Measurements from ENCODE around the gene TNNI2.

Gene TNNI2

GRCh38 chr11:1847006-1847735 lies 8.4 kb downstream of the TNNI2 start:
- DNase-seq: no peak

DNA sequence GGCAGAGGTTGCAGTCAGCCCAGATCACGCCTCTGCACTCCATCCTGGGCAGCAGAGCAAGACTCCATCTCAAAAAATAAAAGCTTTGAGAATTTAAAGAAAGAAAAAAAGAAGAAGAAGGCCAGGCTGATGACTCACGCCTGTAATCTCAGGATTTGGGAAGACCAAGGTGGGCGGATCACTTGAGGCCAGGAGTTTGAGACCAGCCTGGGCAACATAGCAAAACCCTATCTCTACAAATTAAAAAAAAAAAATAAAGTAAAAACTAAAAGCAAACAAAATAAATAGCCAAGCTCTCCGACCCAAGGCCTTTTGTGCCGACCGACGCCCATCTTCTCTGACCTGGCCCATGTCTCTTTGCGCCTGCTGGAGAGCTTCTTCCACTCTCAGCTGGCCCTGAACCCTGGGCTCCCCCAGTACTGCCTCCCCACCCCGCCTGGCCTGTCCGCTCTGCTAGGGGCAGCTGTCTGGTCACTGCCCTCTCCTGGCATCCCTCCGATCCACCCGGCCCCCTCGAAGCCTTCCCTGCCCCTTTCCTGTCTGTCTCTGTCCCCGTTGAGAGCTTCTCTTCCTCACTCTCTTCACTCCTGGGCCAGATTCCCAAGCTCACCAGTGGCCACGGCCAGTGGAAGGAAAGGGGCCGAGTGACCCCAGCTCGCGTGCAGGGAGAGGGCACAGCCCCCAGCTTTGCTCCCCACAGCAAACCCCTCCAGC lies 9.3 kb downstream of the TNNI2 start:
- DNase-seq: no peak

DNA sequence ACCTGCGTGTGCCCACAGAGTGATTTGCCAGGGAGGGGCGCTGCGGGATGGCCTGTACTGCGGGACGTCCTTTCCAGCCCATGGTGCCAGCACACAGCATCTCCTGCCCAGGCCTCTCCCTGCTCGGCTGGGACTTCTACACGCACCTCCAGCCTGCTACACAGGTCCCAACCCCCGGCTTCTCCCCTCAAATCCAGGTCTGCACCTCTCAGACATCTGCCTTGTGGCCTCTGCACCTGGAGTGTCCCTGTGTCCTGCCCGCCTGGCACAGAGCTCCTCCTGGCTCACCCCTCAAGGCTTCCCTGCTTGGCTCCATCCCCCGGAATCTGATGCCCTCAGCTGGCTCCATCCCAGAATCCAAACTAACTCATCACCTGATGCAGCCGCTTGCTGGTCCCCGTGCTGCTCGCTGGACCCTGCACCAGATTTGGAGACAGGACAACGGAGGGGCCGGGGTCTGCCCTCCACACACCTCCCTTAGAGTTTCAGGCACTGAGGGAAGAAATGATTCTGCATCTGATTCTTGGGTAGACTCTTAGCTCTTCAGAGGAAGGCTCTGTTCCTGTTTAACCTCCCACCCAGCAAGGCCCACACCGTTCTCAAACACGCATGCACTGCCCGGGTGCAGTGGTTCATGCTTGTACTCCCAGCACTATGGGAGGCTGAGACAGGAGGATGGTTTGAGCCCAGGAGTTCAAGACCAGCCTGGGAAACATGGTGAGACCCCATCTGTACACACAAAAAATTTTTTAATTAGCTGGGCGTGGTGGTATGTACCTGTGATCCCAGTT lies 10.1 kb downstream of the TNNI2 start:
- DNase-seq: no peak

- no peak for DNase-seq
Observed at GRCh38 chr11:1851468-1852180, 12.8 kb downstream of the TNNI2 start.

DNA sequence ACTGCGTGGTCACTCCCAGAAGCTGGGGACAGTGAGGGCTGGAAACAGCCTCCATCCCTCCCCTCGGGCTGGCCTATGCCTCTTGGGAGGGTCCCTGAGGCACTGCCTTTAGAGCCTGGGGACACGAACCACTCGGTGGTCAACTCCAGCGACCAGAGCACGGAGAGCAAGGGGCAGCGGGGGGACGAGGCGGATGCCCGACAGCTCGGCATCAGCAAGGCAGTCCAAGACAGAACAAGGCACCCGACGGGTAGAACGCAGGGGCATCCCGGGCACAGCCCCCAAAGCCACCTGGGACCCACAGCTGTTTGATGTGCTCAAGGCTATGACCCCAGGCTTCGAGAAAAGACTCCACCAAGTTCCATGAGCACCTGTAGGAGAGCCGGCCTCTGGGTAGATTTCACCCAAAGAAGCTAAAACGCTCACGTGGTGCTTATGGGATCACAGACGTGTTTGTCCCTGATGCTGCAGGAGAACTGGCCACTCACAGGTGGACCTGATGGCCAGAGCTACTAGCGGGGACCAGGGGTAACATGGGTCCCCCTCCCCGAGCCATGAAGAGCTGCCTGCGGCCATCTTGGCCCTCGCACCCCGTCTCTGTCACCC lies 13.6 kb downstream of the TNNI2 start:
- DNase-seq: no peak

DNA sequence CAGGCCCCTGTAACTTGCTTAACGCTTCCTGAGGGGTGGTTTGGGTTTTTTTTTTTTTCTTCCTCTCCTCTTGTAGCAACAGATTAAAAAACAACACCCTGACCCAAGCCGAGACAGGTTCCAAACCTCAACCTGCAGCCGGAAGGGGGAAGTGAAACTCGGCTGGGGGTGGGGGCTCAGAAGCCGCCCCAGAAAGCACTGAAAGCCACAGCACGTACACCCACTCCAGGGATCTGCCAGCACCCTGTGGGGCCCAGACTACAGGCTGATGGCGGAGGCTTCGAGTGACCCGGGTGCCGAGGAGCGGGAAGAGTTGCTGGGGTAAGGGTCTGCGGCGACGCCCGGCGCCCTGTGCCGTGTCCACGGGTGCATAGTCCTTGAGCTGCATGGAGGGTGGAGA lies 14.1 kb downstream of the TNNI2 start, which contains the start of gene LSP1:
LSP1 (plus strand) TSS at position 208 of the 400 bp plus-strand sequence; CDS start at position 269, 61 bp downstream.
- no peak for DNase-seq

DNA sequence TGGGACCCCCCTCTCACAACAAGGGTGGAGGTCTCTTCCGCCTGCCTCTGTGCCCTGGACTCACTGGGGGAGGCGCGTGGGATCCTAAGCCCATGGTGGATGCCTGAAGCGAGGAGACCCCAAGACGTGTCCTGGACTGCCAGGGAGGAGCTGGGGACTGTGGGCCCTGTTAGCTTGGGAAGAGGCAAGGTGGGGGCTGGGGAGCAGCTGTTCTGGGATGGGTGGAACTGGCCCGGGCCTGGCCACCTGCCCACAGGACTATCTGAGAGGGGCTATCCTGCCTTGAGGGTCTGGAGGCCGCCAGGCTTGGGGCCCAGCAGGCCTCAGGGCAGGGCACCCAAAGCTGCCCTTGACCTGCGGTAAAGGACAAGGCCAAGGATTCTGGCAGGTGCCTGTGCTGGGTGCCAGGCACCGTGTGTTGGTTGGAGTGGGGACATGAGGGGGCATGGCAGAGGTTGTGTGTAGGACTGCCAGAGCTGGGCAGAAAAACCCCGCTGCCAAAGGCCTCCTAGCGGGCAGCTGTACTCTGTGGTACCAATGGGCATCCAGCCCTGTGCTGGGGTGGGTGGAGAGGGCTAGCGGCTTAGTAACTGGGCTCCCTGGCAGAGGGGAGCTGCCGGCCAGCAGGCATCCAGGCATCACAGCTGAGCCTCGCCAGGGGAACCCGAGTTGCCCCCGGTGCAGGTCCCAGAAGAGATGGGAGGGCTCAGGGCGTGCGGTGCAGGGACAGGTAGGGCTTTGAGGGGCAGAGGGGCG lies 14.8 kb downstream of the TNNI2 start:
- DNase-seq: no peak

- DNase-seq: no peak
Observed at GRCh38 chr11:1854132-1854948, 15.6 kb downstream of the TNNI2 start.

- DNase-seq: no peak
Observed at GRCh38 chr11:1854949-1855885, 16.4 kb downstream of the TNNI2 start.

DNA sequence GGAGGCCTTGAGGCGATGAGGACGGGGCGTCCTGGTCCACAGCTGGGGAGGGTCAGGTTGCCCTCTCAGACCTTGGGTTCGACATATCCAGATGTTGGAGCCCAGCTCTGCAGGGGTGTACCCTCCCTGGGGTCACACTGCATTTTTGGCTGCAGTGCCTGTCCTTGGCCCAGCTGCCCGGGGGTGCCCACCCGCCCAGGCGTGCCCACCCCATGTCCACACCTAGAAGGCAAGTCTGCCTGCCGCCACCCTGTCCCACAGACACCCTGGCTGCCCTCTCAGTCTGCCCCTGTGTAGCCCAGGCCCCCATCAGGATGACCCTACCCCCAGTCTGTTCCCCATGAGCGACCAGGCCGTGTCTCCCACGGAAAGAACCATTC lies 17.1 kb downstream of the TNNI2 start:
- no peak for DNase-seq

DNA sequence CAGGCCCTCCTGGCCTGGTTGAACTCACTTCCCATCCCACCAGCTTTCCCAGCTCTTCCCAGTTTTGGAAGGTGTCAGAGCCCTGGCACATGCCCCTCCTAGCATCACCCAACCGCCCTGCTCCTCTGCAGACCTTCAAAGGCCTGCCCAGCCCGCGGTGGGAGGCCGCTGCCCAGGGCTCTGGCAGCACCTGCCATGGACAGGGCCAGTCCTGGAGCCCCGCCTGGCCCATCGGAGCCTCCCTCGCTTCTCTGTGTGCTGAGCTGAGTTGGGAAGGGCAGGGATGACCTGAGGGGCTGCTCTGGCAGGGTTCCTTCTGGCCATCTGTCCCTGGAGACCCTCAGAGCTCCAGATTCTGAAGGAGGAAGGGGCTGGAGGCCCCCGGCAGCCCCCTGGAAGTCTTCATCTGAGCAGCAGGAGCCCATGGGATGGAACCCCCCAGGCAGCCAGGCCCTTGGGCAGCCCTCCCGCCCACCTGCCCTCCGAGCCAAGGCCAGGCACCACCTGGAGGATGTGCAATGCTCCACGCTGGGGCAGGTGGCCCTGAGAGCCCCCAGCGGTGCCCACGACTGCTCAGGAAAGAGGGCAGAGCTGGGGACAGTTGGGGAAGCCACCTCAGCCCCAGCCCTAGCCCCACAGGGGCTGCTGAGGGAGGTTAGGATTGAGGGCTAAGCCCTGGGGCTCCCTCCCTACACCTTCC lies 17.7 kb downstream of the TNNI2 start:
- no peak for DNase-seq

DNA sequence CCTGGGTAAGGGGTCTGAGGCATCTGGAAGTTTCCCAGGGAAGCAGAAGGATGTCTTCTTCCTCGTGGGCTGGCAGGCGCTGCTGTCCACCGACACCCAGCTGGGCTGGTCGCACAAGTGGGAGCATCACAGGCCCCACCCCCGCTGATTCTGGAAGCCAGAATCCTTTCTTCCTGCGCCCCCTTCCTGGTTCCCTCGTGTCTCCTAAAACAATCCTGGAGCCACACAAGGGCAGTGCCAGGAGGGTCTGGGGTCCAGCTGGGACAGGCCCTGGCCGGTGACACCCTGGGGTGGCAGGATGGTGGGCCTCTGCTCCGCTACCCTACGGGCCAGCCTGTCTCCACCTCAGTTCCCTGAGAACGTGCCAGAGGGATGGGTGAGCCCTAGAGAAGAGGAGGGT lies 18.3 kb downstream of the TNNI2 start:
- no peak for DNase-seq

DNA sequence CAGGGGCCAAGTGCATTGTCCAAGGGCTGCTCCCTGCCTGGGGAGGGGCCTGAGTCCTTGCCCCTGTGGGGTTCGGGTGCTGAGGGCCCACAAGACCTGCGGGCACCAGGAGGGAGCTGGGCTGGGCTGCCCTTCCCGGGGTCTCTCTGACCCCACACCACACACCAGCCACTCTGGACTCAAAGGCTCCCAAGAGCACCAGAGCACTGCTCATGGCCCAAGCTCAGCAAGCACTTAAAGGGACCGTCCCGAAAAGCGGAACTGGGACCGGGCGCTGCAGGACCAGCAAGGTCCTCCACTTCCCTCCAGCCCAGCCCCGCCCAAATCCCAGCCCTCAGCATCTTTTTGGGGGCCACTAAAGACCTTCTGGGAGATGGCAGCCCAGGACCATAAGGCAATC lies 19.4 kb downstream of the TNNI2 start:
- no peak for DNase-seq

DNA sequence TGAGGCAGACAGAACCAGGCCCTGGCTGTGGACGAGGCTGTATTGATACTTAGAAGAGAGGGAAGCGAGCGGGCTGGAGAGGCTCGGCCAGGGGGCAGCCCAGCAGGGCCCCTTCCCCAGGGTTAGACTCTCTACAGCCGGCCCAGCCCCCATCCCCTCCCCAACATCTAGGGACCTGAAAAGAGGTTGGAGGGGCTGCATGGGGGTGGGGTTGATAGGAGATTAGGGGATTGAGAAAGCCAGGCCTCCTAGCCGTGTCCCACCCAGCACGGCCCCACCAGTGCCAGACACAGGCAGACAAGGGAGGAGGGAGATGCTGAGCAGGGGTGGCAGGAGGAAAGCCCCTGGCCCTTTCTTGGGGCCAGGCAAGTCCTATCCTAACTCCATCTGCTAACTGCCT lies 19.8 kb downstream of the TNNI2 start:
- DNase-seq: no peak

DNA sequence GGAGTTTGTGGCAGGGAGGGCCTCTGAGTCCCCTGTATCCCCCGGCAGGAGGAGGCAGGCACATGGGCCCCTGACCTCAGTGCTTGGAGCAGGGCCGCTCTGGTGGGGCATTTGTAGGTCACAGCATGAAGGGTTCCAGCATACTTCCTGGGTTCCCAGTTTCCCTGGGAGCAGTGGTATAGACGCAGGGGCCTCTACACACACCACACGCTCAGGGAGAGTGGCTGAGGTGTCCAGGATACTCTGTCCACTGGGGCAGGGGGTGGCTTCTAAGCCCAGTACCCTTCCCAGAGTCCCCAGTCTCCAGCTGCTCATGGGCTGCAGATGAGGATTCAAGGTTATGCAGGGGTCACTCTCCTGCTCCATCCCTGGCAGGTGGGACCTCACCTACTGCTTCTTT lies 20.2 kb downstream of the TNNI2 start:
- no peak for DNase-seq

GRCh38 chr11:1860108-1860507 lies 21.3 kb downstream of the TNNI2 start:
- no peak for DNase-seq

GRCh38 chr11:1861435-1862411 lies 22.9 kb downstream of the TNNI2 start:
- no peak for DNase-seq

Measured in NCI-H187 (cell line).